Loucy (cell line): ENCODE data around the gene IKZF5.

Experiments used
- H2AFZ ChIP-seq: fragments of 200-600 bp; sonication (generic); 2 replicates; pipeline ENCODE4 v1.6.0; 2016; ENCODE audit warnings: antibody characterized with exemption, mild to moderate bottlenecking, low read length, moderate library complexity
- H3F3A ChIP-seq: fragments of 200-600 bp; 2 replicates; pipeline ENCODE4 v1.6.0; 2016; ENCODE audit warnings: antibody characterized with exemption, low read depth, mild to moderate bottlenecking
- H3K27me3 ChIP-seq: fragments of 200-600 bp; sonication (generic); 2 replicates; pipeline ENCODE4 v1.6.1; 2014; ENCODE audit warnings: low read length, mild to moderate bottlenecking; ENCODE audit not compliant: insufficient read depth, poor library complexity, severe bottlenecking
- H3K36me3 ChIP-seq: fragments of 200-600 bp; sonication (generic); 2 replicates; pipeline ENCODE4 v1.6.1; 2016; ENCODE audit warnings: low read length; ENCODE audit not compliant: insufficient read depth
- H3K4me1 ChIP-seq: fragments of 200-600 bp; sonication (generic); 2 replicates; pipeline ENCODE4 v1.5.1; 2014; ENCODE audit warnings: low read length, mild to moderate bottlenecking; ENCODE audit not compliant: insufficient read depth, poor library complexity, severe bottlenecking
- H3K4me2 ChIP-seq: fragments of 200-600 bp; sonication (generic); 2 replicates; pipeline ENCODE4 v1.6.0; 2014; ENCODE audit warnings: antibody characterized with exemption, low read length, low read depth, mild to moderate bottlenecking; ENCODE audit not compliant: poor library complexity, severe bottlenecking
- H3K4me3 ChIP-seq: fragments of 200-600 bp; sonication (generic); 2 replicates; pipeline ENCODE4 v1.5.1; 2014; ENCODE audit warnings: low read length, mild to moderate bottlenecking, mixed read lengths; ENCODE audit not compliant: poor library complexity, severe bottlenecking
- H3K79me2 ChIP-seq: fragments of 200-600 bp; sonication (generic); 2 replicates; pipeline ENCODE4 v1.6.1; 2014; ENCODE audit warnings: low read length; ENCODE audit not compliant: insufficient read depth
- H3K9ac ChIP-seq: fragments of 200-600 bp; sonication (generic); 2 replicates; pipeline ENCODE4 v1.6.0; 2014; ENCODE audit warnings: mild to moderate bottlenecking, low read depth, low read length, moderate library complexity; ENCODE audit not compliant: poor library complexity, severe bottlenecking
- H3K9me2 ChIP-seq: fragments of 200-600 bp; sonication (generic); replicated peaks from 2 replicates; pipeline ENCODE4 v1.6.1; 2016; ENCODE audit warnings: low read depth, low read length, mixed read lengths
- H3K9me3 ChIP-seq: fragments of 200-600 bp; sonication (generic); 2 replicates; pipeline ENCODE4 v1.6.1; 2014; ENCODE audit warnings: mild to moderate bottlenecking, antibody characterized with exemption, low read length, low read depth; ENCODE audit not compliant: insufficient read depth
- H4K20me1 ChIP-seq: fragments of 200-600 bp; sonication (generic); 2 replicates; pipeline ENCODE4 v1.6.0; 2014; ENCODE audit warnings: antibody characterized with exemption, low read length, mild to moderate bottlenecking; ENCODE audit not compliant: insufficient read depth, poor library complexity, severe bottlenecking
- EZH2phosphoT487 ChIP-seq: fragments of 200-600 bp; IDR thresholded peaks from 2 replicates; pipeline ENCODE4 v1.6.1; 2018; ENCODE audit warnings: antibody characterized with exemption, mild to moderate bottlenecking, moderate library complexity, borderline replicate concordance
- TF ChIP-seq, protein P1 (sequence below): fragments of 200-600 bp; sonication (generic); conservative IDR thresholded peaks from 2 replicates; pipeline ENCODE4 v1.5.1; 2014; ENCODE audit warnings: mild to moderate bottlenecking, antibody characterized with exemption, low read length

IKZF5 gene

DNA sequence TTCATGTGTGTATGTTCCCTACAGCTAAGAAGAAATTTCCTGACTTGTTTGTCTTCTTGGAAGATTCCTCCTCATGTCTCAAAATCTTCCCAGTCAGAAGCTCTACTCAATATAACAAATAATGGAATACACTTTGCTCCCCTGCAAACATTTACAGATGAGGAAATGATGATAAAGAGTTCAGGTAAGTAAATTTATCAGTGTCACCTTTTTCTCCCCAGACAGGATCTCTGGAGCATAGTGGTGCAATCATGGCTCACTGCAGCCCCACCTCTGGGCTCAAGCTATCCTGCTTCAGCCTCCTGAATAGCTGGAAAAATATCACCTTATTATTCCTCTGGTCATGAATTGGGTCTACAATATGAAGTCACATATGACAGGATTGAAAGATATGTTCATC lies 25.7 kb upstream of the IKZF5 start:
- no peaks in the 10 kb centered on the region for H3F3A ChIP-seq
- H2AFZ ChIP-seq, result no peak overlapping the region
- no peaks in the 10 kb centered on the region for H3K4me1 ChIP-seq
- H3K27me3 ChIP-seq, result no peaks in the 10 kb centered on the region
- no peak overlapping the region for H3K4me3 ChIP-seq
- no peak overlapping the region for H3K9ac ChIP-seq
- H3K4me2 ChIP-seq, result no peak overlapping the region
- H3K36me3 ChIP-seq, result no peaks in the 10 kb centered on the region
- no peaks in the 10 kb centered on the region for H3K79me2 ChIP-seq
- TF ChIP-seq, protein P1, sequence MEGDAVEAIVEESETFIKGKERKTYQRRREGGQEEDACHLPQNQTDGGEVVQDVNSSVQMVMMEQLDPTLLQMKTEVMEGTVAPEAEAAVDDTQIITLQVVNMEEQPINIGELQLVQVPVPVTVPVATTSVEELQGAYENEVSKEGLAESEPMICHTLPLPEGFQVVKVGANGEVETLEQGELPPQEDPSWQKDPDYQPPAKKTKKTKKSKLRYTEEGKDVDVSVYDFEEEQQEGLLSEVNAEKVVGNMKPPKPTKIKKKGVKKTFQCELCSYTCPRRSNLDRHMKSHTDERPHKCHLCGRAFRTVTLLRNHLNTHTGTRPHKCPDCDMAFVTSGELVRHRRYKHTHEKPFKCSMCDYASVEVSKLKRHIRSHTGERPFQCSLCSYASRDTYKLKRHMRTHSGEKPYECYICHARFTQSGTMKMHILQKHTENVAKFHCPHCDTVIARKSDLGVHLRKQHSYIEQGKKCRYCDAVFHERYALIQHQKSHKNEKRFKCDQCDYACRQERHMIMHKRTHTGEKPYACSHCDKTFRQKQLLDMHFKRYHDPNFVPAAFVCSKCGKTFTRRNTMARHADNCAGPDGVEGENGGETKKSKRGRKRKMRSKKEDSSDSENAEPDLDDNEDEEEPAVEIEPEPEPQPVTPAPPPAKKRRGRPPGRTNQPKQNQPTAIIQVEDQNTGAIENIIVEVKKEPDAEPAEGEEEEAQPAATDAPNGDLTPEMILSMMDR, result no peak
- no peak for TF ChIP-seq EZH2phosphoT487
- H4K20me1 ChIP-seq, result no peaks in the 10 kb centered on the region
- H3K9me3 ChIP-seq, result no peaks in the 10 kb centered on the region
- no peaks in the 10 kb centered on the region for H3K9me2 ChIP-seq

DNA sequence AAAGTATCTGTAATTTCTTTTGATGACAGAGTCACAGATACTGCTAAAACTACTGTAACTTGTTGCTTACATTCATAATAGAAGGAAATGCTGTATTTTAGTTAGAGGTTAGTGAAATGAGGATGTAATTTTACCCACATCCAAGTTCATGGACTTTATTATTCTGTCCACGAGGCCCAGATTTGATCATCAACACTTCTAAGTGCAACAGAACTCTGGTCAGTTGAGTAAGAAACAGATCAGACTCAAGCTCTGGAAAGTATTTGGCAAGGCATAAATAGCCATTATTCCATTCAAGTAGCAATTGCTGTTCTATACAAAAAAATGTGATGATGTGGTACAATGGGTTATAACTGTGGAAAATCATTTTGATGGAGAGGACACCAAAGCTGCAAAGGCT lies 22.5 kb upstream of the IKZF5 start:
- H3K9ac ChIP-seq, result no peak overlapping the region
- H4K20me1 ChIP-seq, result no peaks in the 10 kb centered on the region
- H3K9me3 ChIP-seq, result no peaks in the 10 kb centered on the region
- H3K4me2 ChIP-seq, result no peak overlapping the region
- H3K4me3 ChIP-seq, result no peak overlapping the region
- H3K4me1 ChIP-seq, result no peaks in the 10 kb centered on the region
- TF ChIP-seq, protein P1, result no peak
- TF ChIP-seq EZH2phosphoT487, result no peak
- no peaks in the 10 kb centered on the region for H3K36me3 ChIP-seq
- no peaks in the 10 kb centered on the region for H3K9me2 ChIP-seq
- H3F3A ChIP-seq, result no peaks in the 10 kb centered on the region
- H2AFZ ChIP-seq, result no peak overlapping the region
- no peaks in the 10 kb centered on the region for H3K79me2 ChIP-seq
- no peaks in the 10 kb centered on the region for H3K27me3 ChIP-seq

DNA sequence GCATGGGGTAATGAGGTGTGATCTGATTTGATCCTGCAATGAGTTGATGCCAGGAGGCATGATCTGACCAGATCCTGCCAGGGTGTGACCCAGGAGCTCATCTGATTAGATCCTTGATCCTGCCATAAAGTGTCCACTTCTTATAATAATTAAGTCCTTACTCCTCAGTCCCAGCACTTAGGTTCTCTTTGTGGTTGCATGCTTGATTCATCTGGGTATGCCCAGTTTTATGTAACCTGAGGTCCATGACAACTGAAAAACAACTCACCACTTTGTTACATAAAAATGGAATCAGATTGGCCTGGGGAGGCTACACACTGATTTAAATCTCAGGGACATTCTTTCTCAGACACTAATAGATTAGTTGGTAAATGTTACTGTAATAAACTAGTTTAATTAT lies 19.3 kb upstream of the IKZF5 start:
- H3K4me2 ChIP-seq, result no peak overlapping the region
- no peak overlapping the region for H3K9ac ChIP-seq
- H3K9me3 ChIP-seq, result no peaks in the 10 kb centered on the region
- H3K27me3 ChIP-seq, result no peaks in the 10 kb centered on the region
- no peak overlapping the region for H2AFZ ChIP-seq
- H3K9me2 ChIP-seq, result no peaks in the 10 kb centered on the region
- TF ChIP-seq, protein P1, result no peak
- TF ChIP-seq EZH2phosphoT487, result no peak
- no peaks in the 10 kb centered on the region for H3K4me1 ChIP-seq
- H3K79me2 ChIP-seq, result no peaks in the 10 kb centered on the region
- no peak overlapping the region for H3K4me3 ChIP-seq
- no peaks in the 10 kb centered on the region for H4K20me1 ChIP-seq
- H3K36me3 ChIP-seq, result no peaks in the 10 kb centered on the region
- H3F3A ChIP-seq, result no peaks in the 10 kb centered on the region
